Measurements from ENCODE around the gene PADI2. TPM values are rescaled to one million over a fixed set of nuclear protein-coding genes. Genes with fewer than 3 reads are reported as not detected.

The PADI2 gene
- polyA plus RNA-seq, 1 donor (not counting 4 experiments of a cell fraction or from before 2014, with no cell fraction given), result 0.13 TPM

DNA sequence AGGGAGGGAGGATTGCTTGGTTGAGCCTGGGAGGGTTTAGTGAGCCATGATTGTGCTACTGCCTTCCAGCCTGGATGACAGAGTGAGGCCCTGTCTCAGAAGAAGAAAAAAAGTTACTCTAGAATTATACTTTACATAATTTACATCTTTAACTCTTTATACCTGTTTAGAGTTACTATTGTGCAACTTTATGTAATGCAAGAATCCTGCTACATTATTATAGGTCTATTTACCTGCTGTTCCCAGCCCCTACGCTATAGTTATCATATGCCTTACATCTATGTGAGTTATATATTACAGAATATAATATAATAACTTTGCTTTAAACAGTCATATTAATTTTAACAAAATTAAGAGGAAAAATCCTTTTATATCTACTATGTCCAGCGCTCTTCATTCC is 79.7 kb downstream of the PADI2 start:
- Histone ChIP-seq H3K27me3 (ENCODE audit: control insufficient read depth, extremely low read depth, insufficient read depth, low read length) (no peaks in the 10 kb centered on the region), H3K9me3 (ENCODE audit: control insufficient read depth, low read depth, low read length) (no peaks in the 10 kb centered on the region), H3K9ac (ENCODE audit: control insufficient read depth, extremely low read depth, insufficient read depth, low read length) (no peak overlapping the region), H3K27ac (ENCODE audit: control insufficient read depth, insufficient read depth, low read length) (no peak overlapping the region), H4K20me1 (ENCODE audit: control insufficient read depth, extremely low read depth, insufficient read depth, low read length) (no peaks in the 10 kb centered on the region), H3K36me3 (ENCODE audit: control insufficient read depth in 2 of 2, extremely low read depth in 1 of 2, insufficient read depth in 2 of 2, low read length in 2 of 2) (peaks cover 13 to 15% of the 10 kb centered on the region in 2 experiments), H3K4me3 (ENCODE audit: control insufficient read depth in 2 of 3, extremely low read depth in 1 of 3, insufficient read depth in 2 of 3, low read depth in 1 of 3, low read length in 3 of 3) (no peak overlapping the region), H3K4me1 (ENCODE audit: control insufficient read depth, extremely low read depth, insufficient read depth, low read length) (no peaks in the 10 kb centered on the region), H2AFZ (ENCODE audit: control insufficient read depth, low read length) (no peak overlapping the region), H3K9me1 (ENCODE audit: control insufficient read depth, extremely low read depth, insufficient read depth, low read length) (no peaks in the 10 kb centered on the region), H3K79me2 (ENCODE audit: control insufficient read depth, insufficient read depth, low read length) (peaks cover 19% of the 10 kb centered on the region), H3K4me2 (ENCODE audit: control insufficient read depth, extremely low read depth, insufficient read depth, low read depth, low read length) (no peak overlapping the region)
- dilution Hi-C loops (cut with MboI; ENCODE audit: extremely low pct_ligation_motif_present, low sequenced_read_pairs), result no loop called here
- DNase-seq (ENCODE audit: low read depth, low spot score) (no peak), FAIRE-seq (no peak)
- no peak for TF ChIP-seq EZH2 (IDR thresholded peaks at IDR 0.05; ENCODE audit: low read length)
- TF ChIP-seq, protein P1, sequence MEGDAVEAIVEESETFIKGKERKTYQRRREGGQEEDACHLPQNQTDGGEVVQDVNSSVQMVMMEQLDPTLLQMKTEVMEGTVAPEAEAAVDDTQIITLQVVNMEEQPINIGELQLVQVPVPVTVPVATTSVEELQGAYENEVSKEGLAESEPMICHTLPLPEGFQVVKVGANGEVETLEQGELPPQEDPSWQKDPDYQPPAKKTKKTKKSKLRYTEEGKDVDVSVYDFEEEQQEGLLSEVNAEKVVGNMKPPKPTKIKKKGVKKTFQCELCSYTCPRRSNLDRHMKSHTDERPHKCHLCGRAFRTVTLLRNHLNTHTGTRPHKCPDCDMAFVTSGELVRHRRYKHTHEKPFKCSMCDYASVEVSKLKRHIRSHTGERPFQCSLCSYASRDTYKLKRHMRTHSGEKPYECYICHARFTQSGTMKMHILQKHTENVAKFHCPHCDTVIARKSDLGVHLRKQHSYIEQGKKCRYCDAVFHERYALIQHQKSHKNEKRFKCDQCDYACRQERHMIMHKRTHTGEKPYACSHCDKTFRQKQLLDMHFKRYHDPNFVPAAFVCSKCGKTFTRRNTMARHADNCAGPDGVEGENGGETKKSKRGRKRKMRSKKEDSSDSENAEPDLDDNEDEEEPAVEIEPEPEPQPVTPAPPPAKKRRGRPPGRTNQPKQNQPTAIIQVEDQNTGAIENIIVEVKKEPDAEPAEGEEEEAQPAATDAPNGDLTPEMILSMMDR (optimal IDR thresholded peaks at IDR 0.05 in 1 of 3, IDR thresholded peaks at IDR 0.05 in 1 of 3, conservative IDR thresholded peaks at IDR 0.05 in 1 of 3; ENCODE audit: extremely low read depth in 1 of 3, insufficient read depth in 2 of 3, low read length in 3 of 3), result no peak

DNA sequence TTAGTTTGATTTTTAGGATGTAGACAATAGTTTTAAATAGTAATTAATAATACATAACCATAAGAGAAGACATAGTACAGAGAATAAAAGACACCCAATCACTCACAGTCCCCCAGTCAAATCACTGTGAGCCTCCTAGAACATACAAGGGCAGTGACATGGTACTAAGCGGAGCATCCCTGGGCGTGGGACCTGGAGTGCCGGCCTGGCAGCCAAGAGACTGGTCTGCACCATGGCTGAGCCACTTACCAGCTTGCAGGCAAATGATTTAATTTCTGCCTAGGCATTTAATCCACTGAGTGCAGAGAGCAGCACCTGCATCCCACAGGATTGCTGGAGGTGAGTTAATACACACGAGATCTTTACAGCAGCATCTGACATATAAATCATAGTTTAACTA is 85.8 kb downstream of the PADI2 start:
- TF ChIP-seq, protein P1 (optimal IDR thresholded peaks at IDR 0.05 in 1 of 3, IDR thresholded peaks at IDR 0.05 in 1 of 3, conservative IDR thresholded peaks at IDR 0.05 in 1 of 3; ENCODE audit: extremely low read depth in 1 of 3, insufficient read depth in 2 of 3, low read length in 3 of 3), result no peak
- no peak for TF ChIP-seq EZH2 (IDR thresholded peaks at IDR 0.05; ENCODE audit: low read length)
- Histone ChIP-seq H3K27me3 (ENCODE audit: control insufficient read depth, extremely low read depth, insufficient read depth, low read length) (no peaks in the 10 kb centered on the region), H3K36me3 (ENCODE audit: control insufficient read depth in 2 of 2, extremely low read depth in 1 of 2, insufficient read depth in 2 of 2, low read length in 2 of 2) (peaks cover 12 to 22% of the 10 kb centered on the region in 2 experiments)

More for the DNA sequence above, 85.8 kb downstream of the PADI2 start:
- H3K9ac ChIP-seq (ENCODE audit: control insufficient read depth, extremely low read depth, insufficient read depth, low read length), result no peak overlapping the region
- no peak overlapping the region for H3K4me3 ChIP-seq (ENCODE audit: control insufficient read depth in 2 of 3, extremely low read depth in 1 of 3, insufficient read depth in 2 of 3, low read depth in 1 of 3, low read length in 3 of 3)
- H3K79me2 ChIP-seq (ENCODE audit: control insufficient read depth, insufficient read depth, low read length), result peaks cover 10% of the 10 kb centered on the region
- no peak overlapping the region for H3K27ac ChIP-seq (ENCODE audit: control insufficient read depth, insufficient read depth, low read length)
- H2AFZ ChIP-seq (ENCODE audit: control insufficient read depth, low read length), result no peak overlapping the region
- no peaks in the 10 kb centered on the region for H3K9me3 ChIP-seq (ENCODE audit: control insufficient read depth, low read depth, low read length)
- no peak for DNase-seq (ENCODE audit: low read depth, low spot score)
- H3K4me2 ChIP-seq (ENCODE audit: control insufficient read depth, extremely low read depth, insufficient read depth, low read depth, low read length), result no peak overlapping the region
- no peak for FAIRE-seq
- dilution Hi-C loops (cut with MboI; ENCODE audit: extremely low pct_ligation_motif_present, low sequenced_read_pairs), result no loop called here
- no peaks in the 10 kb centered on the region for H3K4me1 ChIP-seq (ENCODE audit: control insufficient read depth, extremely low read depth, insufficient read depth, low read length)
- no peaks in the 10 kb centered on the region for H4K20me1 ChIP-seq (ENCODE audit: control insufficient read depth, extremely low read depth, insufficient read depth, low read length)
- H3K9me1 ChIP-seq (ENCODE audit: control insufficient read depth, extremely low read depth, insufficient read depth, low read length), result no peaks in the 10 kb centered on the region
